MM.1S (cell line): ENCODE results near the gene PNMA1.

Source experiments
- DNase-seq: peaks from one replicate; pipeline ENCODE4 v3.0.0-alpha.2; 2015
- H2AFZ ChIP-seq: fragments of 300-600 bp; sonication (generic); 2 replicates; pipeline ENCODE4 v1.6.0; 2016; ENCODE audit warnings: antibody characterized with exemption, low read length
- H3F3A ChIP-seq: fragments of 300-600 bp; sonication (generic); 2 replicates; pipeline ENCODE4 v1.6.1; 2016; ENCODE audit warnings: mild to moderate bottlenecking, antibody characterized with exemption, low read length, moderate library complexity, mixed read lengths; ENCODE audit not compliant: insufficient read depth
- H3K27ac ChIP-seq: fragments of 300-600 bp; sonication (generic); 2 replicates; pipeline ENCODE4 v1.5.1; 2016; ENCODE audit warnings: mild to moderate bottlenecking, low read length
- H3K27me3 ChIP-seq: fragments of 300-600 bp; sonication (generic); replicated peaks from 2 replicates; pipeline ENCODE4 v1.6.0; 2016; ENCODE audit warnings: low read length; ENCODE audit not compliant: insufficient read depth
- H3K36me3 ChIP-seq: fragments of 300-600 bp; sonication (generic); replicated peaks from 2 replicates; pipeline ENCODE4 v1.6.1; 2016; ENCODE audit warnings: mild to moderate bottlenecking, low read length, mixed read lengths; ENCODE audit not compliant: insufficient read depth
- H3K4me1 ChIP-seq: fragments of 300-600 bp; sonication (generic); 2 replicates; pipeline ENCODE4 v1.6.1; 2016; ENCODE audit warnings: low read length, mixed read lengths
- H3K4me2 ChIP-seq: fragments of 300-600 bp; sonication (generic); 2 replicates; pipeline ENCODE4 v1.6.0; 2016; ENCODE audit warnings: low read depth, low read length
- H3K4me3 ChIP-seq: fragments of 300-600 bp; sonication (generic); 2 replicates; pipeline ENCODE4 v1.5.1; 2016; ENCODE audit warnings: low read length, mixed read lengths
- H3K79me2 ChIP-seq: fragments of 300-600 bp; sonication (generic); 2 replicates; pipeline ENCODE4 v1.6.1; 2016; ENCODE audit warnings: mixed run types, low read length, mixed read lengths
- H3K9ac ChIP-seq: fragments of 300-600 bp; sonication (generic); 2 replicates; pipeline ENCODE4 v1.6.1; 2016; ENCODE audit warnings: low read length, mixed read lengths
- H3K9me2 ChIP-seq: fragments of 300-600 bp; sonication (generic); replicated peaks from 2 replicates; pipeline ENCODE4 v1.6.1; 2016; ENCODE audit warnings: mild to moderate bottlenecking, low read length, mixed read lengths; ENCODE audit not compliant: insufficient read depth
- H3K9me3 ChIP-seq: fragments of 300-600 bp; sonication (generic); replicated peaks from 2 replicates; pipeline ENCODE4 v1.6.1; 2016; ENCODE audit warnings: mild to moderate bottlenecking, low read length, mixed read lengths; ENCODE audit not compliant: insufficient read depth
- H4K20me1 ChIP-seq: fragments of 300-600 bp; sonication (generic); 2 replicates; pipeline ENCODE4 v1.6.1; 2016; ENCODE audit warnings: mild to moderate bottlenecking, low read length, moderate library complexity, mixed read lengths; ENCODE audit not compliant: insufficient read depth
- CTCF ChIP-seq: fragments of 300-600 bp; sonication (generic); IDR thresholded peaks from 2 replicates; pipeline ENCODE4 v1.5.1; 2016; ENCODE audit warnings: antibody characterized with exemption, low read length, mixed read lengths
- EZH2 ChIP-seq: fragments of 300-600 bp; sonication (generic); optimal IDR thresholded peaks from 2 replicates; pipeline ENCODE3; 2017; ENCODE audit warnings: low read depth, mild to moderate bottlenecking, antibody characterized with exemption, low read length, mixed read lengths
- EZH2phosphoT487 ChIP-seq: fragments of 300-600 bp; sonication (generic); IDR thresholded peaks from 2 replicates; pipeline ENCODE4 v1.6.1; 2018; ENCODE audit warnings: antibody characterized with exemption, low read length

Gene PNMA1

GRCh38 chr14:73757876-73758391 is 43.8 kb upstream of the PNMA1 start:
- Histone ChIP-seq H3F3A (peaks cover 25% of the 10 kb centered on the region), H3K9me2 (no peaks in the 10 kb centered on the region), H2AFZ (no peak overlapping the region), H3K27me3 (no peaks in the 10 kb centered on the region), H3K36me3 (no peaks in the 10 kb centered on the region), H3K4me1 (peaks cover 34% of the 10 kb centered on the region), H3K4me3 (peak overlapping the region; percentile 72), H3K27ac (no peak overlapping the region; the same call in 1 of the 2 replicates), H3K4me2 (peak overlapping the region; percentile 76), H3K79me2 (peaks cover 70% of the 10 kb centered on the region), H3K9ac (peak overlapping the region; percentile 73), H4K20me1 (peaks cover 16% of the 10 kb centered on the region), H3K9me3 (no peaks in the 10 kb centered on the region)
- no peak for DNase-seq
- TF ChIP-seq CTCF (no peak), EZH2 (no peak), EZH2phosphoT487 (no peak)

GRCh38 chr14:73757381-73757780 is 43.2 kb upstream of the PNMA1 start:
- Histone ChIP-seq H3K36me3 (no peaks in the 10 kb centered on the region), H3K4me1 (peaks cover 30% of the 10 kb centered on the region), H3F3A (peaks cover 24% of the 10 kb centered on the region), H3K4me3 (no peak overlapping the region), H2AFZ (no peak overlapping the region), H3K79me2 (peaks cover 76% of the 10 kb centered on the region), H3K9me3 (no peaks in the 10 kb centered on the region), H3K27ac (no peak overlapping the region), H3K27me3 (no peaks in the 10 kb centered on the region), H3K9me2 (no peaks in the 10 kb centered on the region), H3K4me2 (peak overlapping the region; percentile 76; the same call in 1 of the 2 replicates), H3K9ac (no peak overlapping the region), H4K20me1 (peaks cover 19% of the 10 kb centered on the region)
- no peak for DNase-seq
- TF ChIP-seq CTCF (no peak), EZH2 (no peak), EZH2phosphoT487 (no peak)

- no peak overlapping the region for H2AFZ ChIP-seq
- H3K36me3 ChIP-seq: no peaks in the 10 kb centered on the region
- H3F3A ChIP-seq: peaks cover 6% of the 10 kb centered on the region; the same call in 1 of the 2 replicates
- H4K20me1 ChIP-seq: peaks cover 24% of the 10 kb centered on the region
- H3K9me3 ChIP-seq: no peaks in the 10 kb centered on the region
- H3K9ac ChIP-seq: no peak overlapping the region
- H3K9me2 ChIP-seq: no peaks in the 10 kb centered on the region
- no peak overlapping the region for H3K4me2 ChIP-seq
- TF ChIP-seq EZH2phosphoT487: no peak
- TF ChIP-seq EZH2: no peak
- no peak for TF ChIP-seq CTCF
- H3K27me3 ChIP-seq: no peaks in the 10 kb centered on the region
- no peak for DNase-seq
- H3K4me1 ChIP-seq: 0 out of 2 replicates have a peak, but pooled peaks cover 12% of the 10 kb centered on the region
- H3K4me3 ChIP-seq: no peak overlapping the region
- no peak overlapping the region for H3K27ac ChIP-seq
- H3K79me2 ChIP-seq: peaks cover 87% of the 10 kb centered on the region
These were observed 41.3 kb upstream of the PNMA1 start for GRCh38 chr14:73755434-73756014.
